CD4-positive, alpha-beta T cell treated with Interleukin-10 for 1 hour (primary cell): ENCODE measurements around the gene GKN1.

Experiments used
- DNase-seq: peaks from one replicate; pipeline ENCODE4 v3.0.0-alpha.2; 2020

GKN1 gene

DNA sequence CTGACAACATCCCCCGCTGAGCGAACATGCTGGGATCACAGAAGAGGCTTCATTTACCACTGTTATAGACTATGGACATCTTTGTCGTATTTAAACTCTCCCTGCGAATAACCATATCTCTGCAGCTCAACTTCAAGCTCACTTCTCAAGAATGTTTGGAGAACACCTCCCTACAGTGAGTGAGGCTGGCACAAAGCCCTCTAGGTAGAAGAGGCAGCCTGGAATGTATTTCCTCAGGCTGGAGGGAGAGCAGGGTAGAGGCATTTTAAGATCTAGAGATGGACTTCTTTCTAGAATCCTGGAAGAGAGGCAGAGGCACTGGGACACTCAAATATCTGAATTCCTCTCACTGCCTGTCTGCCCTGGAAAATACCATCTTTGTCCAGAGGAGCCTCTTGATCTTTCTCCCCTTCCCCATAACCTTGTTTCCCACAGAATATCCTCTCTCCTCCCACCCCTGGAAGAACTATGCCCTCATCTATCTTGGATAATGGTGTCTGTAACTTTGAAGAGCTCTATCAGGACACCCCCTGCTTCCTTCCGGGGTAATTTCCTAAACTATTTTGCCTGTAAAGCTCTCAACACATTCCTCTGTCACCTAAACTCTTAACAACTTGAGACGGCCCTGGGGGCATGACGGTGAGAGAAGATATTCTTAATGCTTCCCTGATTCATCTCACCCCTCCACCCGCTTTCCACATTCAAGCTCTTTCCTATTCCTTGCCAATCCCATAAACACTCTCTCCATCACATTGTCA is 36.2 kb downstream of the GKN1 start:
- DNase-seq: no peak

GRCh38 chr2:69011611-69012157 is 37.2 kb downstream of the GKN1 start:
- DNase-seq: no peak

GRCh38 chr2:69012310-69013141 is 38.1 kb downstream of the GKN1 start:
- peak; percentile 51 for DNase-seq

GRCh38 chr2:69013142-69013839 is 38.9 kb downstream of the GKN1 start, which contains the start of gene ANTXR1:
TSS of gene ANTXR1 (plus strand) at chr2:69013179. CDS start at chr2:69013500, 321 bp downstream.
- no peak for DNase-seq

DNA sequence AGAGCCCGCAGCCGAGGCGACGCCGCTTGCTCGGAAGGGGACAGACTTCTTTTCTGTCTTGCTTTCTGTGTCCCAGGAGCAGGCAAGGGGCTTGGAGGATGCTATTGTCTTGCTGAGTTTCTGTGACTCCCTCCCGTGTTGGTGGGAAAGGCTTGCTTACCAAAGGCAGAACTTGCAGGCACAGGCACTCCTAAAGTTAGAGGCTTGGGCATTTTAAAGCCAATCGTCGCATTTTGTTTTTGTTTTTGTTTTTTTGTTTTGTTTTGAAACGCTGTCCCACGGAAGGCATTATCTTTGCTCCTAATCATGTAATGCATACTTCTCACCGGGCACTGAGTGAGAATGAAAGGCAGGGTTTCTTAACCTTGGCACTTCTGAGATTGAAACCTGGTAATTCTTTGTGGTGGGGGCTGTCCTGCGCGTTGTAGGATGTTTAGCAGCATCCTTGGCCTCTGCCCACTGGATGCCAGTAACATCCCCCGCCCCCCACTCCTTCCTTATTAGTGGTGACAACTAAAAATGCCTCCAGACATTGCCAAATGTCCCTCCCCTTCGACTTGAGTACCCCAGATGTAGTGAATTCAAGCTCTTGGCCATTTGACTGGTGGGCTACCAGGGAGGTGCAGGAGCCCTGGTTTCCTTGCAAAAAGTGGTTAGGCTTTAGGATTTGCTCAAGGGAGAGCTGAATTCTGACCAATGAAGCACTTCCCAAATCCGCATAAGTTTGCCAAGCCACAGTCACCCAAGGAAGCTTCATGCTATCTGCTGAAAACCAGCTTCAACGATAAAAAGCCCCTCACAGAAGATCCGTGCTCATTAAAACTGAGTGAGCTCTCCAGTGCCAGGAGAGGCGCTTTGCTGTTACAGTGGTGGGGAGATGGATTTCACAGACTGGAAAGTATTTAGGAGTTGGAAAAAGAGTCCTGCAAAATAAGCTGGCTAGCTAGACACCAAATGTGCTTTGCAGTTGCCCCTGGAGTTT is 39.7 kb downstream of the GKN1 start:
- DNase-seq: no peak

DNA sequence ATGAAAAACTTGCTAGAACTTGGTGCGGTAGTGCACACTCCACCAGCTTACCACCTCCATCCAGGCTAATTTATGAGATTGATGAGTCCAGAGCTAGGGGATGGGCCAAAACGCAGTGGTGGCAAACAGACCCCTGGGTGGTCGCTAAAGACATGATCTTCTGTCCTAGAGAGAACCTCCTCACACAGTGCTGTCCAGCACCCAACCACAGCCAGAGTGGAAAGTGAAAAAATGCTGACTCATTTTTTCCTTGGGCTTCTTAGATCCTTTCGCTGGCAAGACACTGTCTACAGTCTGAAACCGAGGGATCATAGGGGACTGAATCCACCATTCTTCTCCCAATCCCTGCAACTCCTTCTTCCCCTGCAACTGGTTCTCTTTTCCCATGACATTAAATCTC is 42.6 kb downstream of the GKN1 start:
- no peak for DNase-seq

DNA sequence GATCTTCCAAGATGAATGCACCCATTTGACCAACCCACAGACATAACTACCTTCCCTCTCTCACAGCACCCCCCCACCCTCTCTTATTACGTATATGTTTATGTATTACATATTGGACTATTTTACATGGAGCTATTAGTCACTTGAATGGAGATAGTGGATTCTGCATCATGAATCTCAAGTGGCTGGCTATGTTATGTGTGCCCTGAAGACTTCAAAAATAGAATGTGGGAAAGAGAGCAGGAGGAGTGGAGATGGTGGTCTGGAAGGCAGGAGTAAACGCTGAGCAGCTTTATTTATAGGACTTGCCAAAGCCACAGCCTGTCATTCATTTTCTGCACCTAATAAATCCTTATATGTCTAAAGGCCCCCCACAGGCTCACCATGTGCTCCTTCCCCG is 43.4 kb downstream of the GKN1 start:
- DNase-seq: no peak

GRCh38 chr2:69018678-69019095 is 44.3 kb downstream of the GKN1 start:
- DNase-seq: no peak

DNA sequence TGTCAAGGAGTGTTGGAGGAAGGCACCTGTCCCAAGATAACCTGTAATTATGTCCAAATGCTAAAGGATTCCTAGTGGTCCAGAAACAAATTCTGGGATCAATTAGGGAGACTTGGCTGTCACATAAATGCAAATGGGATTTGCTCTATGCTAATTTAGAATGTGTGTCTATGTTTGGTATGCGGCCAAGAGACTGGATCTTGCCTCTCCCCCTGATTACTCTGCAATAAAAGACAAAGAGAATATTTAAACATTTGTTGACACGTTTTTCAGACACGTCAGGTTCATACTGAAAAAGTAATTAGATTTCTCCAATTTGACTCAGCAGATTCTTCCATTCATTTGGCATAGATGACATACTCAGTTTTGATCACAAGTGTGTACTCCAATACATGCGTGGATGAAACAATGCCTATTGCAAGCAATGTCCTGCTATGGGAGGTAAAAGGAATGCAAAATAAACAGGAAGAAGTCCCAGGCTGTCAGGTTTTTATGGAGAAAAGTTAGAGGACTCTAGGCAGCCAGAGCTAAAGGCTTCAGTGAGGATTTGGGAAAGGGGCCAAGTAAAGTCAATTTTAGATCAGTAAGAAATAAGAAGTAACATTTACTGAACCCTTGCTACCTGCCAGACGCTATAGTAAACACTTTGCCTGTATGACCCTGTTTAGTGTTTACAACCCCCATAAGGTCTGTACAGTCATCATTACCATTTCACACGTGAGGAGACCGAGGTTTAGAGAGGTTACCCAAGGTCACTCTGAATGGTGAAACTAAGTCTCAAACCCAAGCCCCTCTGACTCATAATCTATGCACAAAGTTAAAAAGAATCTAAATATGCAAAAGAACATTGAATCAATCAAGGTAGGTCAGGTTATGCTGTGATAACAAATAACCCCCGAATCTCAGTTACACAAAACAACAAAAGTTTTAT is 46.3 kb downstream of the GKN1 start:
- DNase-seq: no peak

DNA sequence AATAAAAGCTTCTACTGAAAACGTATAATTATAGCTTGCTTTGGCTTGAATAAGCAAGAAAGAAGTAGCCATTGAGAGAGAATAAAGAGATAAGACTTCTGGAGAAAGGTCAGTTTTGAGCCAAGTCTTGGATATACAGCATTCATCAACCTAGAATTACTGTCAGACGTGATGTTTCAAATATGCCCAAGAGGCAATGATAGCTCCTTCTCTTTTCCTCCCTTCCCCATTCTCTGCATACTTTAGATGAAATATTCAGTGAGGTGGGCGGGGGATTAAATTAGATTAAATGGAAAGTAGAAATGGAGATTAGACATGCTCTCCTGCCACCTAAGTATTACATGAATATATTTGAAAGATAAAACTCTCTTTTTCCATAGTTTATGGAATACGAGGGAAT is 47.3 kb downstream of the GKN1 start:
- no peak for DNase-seq

GRCh38 chr2:69022548-69022947 is 48.1 kb downstream of the GKN1 start:
- DNase-seq: no peak

GRCh38 chr2:69023236-69023635 is 48.8 kb downstream of the GKN1 start:
- DNase-seq: no peak

DNA sequence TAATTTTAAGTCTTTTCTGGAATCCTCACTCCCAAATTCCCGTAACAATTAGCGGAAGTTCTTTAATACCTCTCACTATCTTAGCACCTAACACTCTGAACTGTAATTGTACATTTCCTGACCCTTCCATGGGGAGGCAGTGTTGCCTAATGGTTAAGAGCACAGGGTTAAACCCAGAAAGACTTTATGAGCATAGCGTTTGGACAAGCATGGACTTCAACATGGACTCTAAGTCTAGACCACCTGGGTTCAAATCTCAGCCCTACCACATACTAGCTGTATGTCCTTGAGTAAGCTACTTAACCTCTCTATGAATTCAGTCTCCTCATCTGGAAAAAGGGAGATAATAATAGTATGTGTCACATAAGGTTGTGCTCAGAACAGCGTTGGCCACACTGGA is 51.6 kb downstream of the GKN1 start:
- DNase-seq: peak; percentile 32

GRCh38 chr2:69026691-69027459 is 52.4 kb downstream of the GKN1 start:
- DNase-seq: no peak
